HG03139 (cell line): ENCODE measurements around the gene NUAK1.
"Not testable (repeated sequence)": the region's sequence is repeated elsewhere in the genome, so short reads cannot be mapped to it uniquely, and the experiment has no call there.

Source experiments
- ATAC-seq: cut with Tn5 transposase; IDR thresholded peaks from one replicate; pipeline ENCODE4 v1.9.1; 2021; ENCODE audit not compliant: unreplicated experiment

Gene NUAK1

GRCh38 chr12:106037524-106038298 lies 101.0 kb downstream of the NUAK1 start:
- no peak for ATAC-seq

- ATAC-seq, result no peak
Measured at GRCh38 chr12:106035421-106035820, 103.3 kb downstream of the NUAK1 start.

- no peak for ATAC-seq
Measured at GRCh38 chr12:106034316-106034715, 104.4 kb downstream of the NUAK1 start.

GRCh38 chr12:106033161-106033675 lies 105.5 kb downstream of the NUAK1 start:
- ATAC-seq, result no peak

- ATAC-seq, result no peak
Measured at GRCh38 chr12:106032623-106032925, 106.2 kb downstream of the NUAK1 start.

GRCh38 chr12:106031761-106032622 lies 106.8 kb downstream of the NUAK1 start:
- no peak for ATAC-seq

GRCh38 chr12:106030210-106031071 lies 108.3 kb downstream of the NUAK1 start:
- ATAC-seq, result no peak

GRCh38 chr12:106029532-106029931 lies 109.2 kb downstream of the NUAK1 start:
- no peak for ATAC-seq

GRCh38 chr12:106027911-106028310 lies 110.8 kb downstream of the NUAK1 start:
- no peak for ATAC-seq

GRCh38 chr12:106027286-106027685 lies 111.5 kb downstream of the NUAK1 start:
- ATAC-seq, result no peak

GRCh38 chr12:106025129-106025528 lies 113.6 kb downstream of the NUAK1 start:
- no peak for ATAC-seq

- ATAC-seq, result no peak
Measured at GRCh38 chr12:106023039-106023438, 115.7 kb downstream of the NUAK1 start.

GRCh38 chr12:106022568-106023012 lies 116.2 kb downstream of the NUAK1 start:
- ATAC-seq, result no peak

GRCh38 chr12:106021516-106021915 lies 117.2 kb downstream of the NUAK1 start:
- no peak for ATAC-seq

GRCh38 chr12:106020736-106021135 lies 118.0 kb downstream of the NUAK1 start:
- no peak for ATAC-seq

GRCh38 chr12:106019144-106019543 lies 119.6 kb downstream of the NUAK1 start:
- no peak for ATAC-seq

GRCh38 chr12:106018286-106018685 lies 120.5 kb downstream of the NUAK1 start:
- ATAC-seq, result no peak

GRCh38 chr12:106016601-106017278 lies 122.0 kb downstream of the NUAK1 start:
- not testable (repeated sequence) for ATAC-seq

GRCh38 chr12:106015646-106016045 lies 123.1 kb downstream of the NUAK1 start:
- ATAC-seq, result no peak

GRCh38 chr12:106013941-106014340 lies 124.8 kb downstream of the NUAK1 start:
- ATAC-seq, result no peak
